HEK293T (cell line): ENCODE data around the gene DPP7.

Experiments used
- CTCF ChIA-PET: fragments of 350-600 bp; formaldehyde crosslinking; extraction: SDS; loops from one replicate; lab custom pipeline; 2021; ENCODE audit warnings: antibody characterized with exemption, inconsistent platforms; lab: Yijun Ruan, JAX
- POLR2A ChIA-PET: fragments of 350-600 bp; formaldehyde crosslinking; extraction: SDS; loops from one replicate; lab custom pipeline; 2020; ENCODE audit warnings: antibody characterized with exemption, inconsistent platforms; lab: Yijun Ruan, JAX
- DNase-seq: peaks from one replicate; pipeline ENCODE4 v3.0.0; 2012; ENCODE audit warnings: mixed read lengths; ENCODE audit errors: extremely low spot score
- ARNT ChIP-seq: fragments of 450-650 bp; IDR thresholded peaks from 2 replicates; pipeline ENCODE4 v1.6.1; 2017; ENCODE audit warnings: mild to moderate bottlenecking
- BHLHE40 ChIP-seq: fragments of 450-650 bp; IDR thresholded peaks from 2 replicates; pipeline ENCODE4 v1.6.1; 2016; ENCODE audit warnings: mild to moderate bottlenecking, moderate library complexity, borderline replicate concordance
- CTBP1 ChIP-seq: fragments of 450-650 bp; IDR thresholded peaks from 2 replicates; pipeline ENCODE4 v1.6.1; 2016; ENCODE audit warnings: borderline replicate concordance
- ELF4 ChIP-seq: fragments of 450-650 bp; IDR thresholded peaks from 2 replicates; pipeline ENCODE4 v1.6.1; 2017; ENCODE audit warnings: antibody characterized with exemption
- FOXA1 ChIP-seq: fragments of 450-650 bp; IDR thresholded peaks from 2 replicates; pipeline ENCODE4 v1.6.1; 2016; ENCODE audit warnings: mild to moderate bottlenecking
- FOXK2 ChIP-seq: fragments of 450-650 bp; IDR thresholded peaks from 2 replicates; pipeline ENCODE4 v1.6.1; 2016; ENCODE audit warnings: mild to moderate bottlenecking
- FOXM1 ChIP-seq: fragments of 450-650 bp; IDR thresholded peaks from 2 replicates; pipeline ENCODE4 v1.6.1; 2017; ENCODE audit warnings: mild to moderate bottlenecking, borderline replicate concordance
- HDGF ChIP-seq: fragments of 450-650 bp; IDR thresholded peaks from 2 replicates; pipeline ENCODE4 v1.6.1; 2017; ENCODE audit warnings: antibody characterized with exemption, borderline replicate concordance
- L3MBTL2 ChIP-seq: fragments of 450-650 bp; conservative IDR thresholded peaks from 2 replicates; pipeline ENCODE4 v1.6.1; 2016; ENCODE audit warnings: mild to moderate bottlenecking
- LEF1 ChIP-seq: fragments of 450-650 bp; IDR thresholded peaks from 2 replicates; pipeline ENCODE4 v1.6.1; 2017; ENCODE audit warnings: mild to moderate bottlenecking, borderline replicate concordance
- NFRKB ChIP-seq: fragments of 450-650 bp; IDR thresholded peaks from 2 replicates; pipeline ENCODE4 v1.6.1; 2016; ENCODE audit warnings: mild to moderate bottlenecking, moderate library complexity
- PKNOX1 ChIP-seq: fragments of 450-650 bp; IDR thresholded peaks from 2 replicates; pipeline ENCODE4 v1.6.1; 2016
- SP1 ChIP-seq: fragments of 450-650 bp; IDR thresholded peaks from 2 replicates; pipeline ENCODE4 v1.6.1; 2017
- SUZ12 ChIP-seq: fragments of 450-650 bp; IDR thresholded peaks from 2 replicates; pipeline ENCODE4 v1.6.1; 2016; ENCODE audit warnings: mild to moderate bottlenecking
- TARDBP ChIP-seq: fragments of 450-650 bp; IDR thresholded peaks from 2 replicates; pipeline ENCODE4 v1.6.1; 2016
- ZNF384 ChIP-seq: fragments of 450-650 bp; IDR thresholded peaks from 2 replicates; pipeline ENCODE4 v1.6.1; 2016

The DPP7 gene

GRCh38 chr9:137160716-137161557, 46.4 kb upstream of the DPP7 start:
- ChIA-PET CTCF (no interaction called here), POLR2A (no interaction called here)

DNA sequence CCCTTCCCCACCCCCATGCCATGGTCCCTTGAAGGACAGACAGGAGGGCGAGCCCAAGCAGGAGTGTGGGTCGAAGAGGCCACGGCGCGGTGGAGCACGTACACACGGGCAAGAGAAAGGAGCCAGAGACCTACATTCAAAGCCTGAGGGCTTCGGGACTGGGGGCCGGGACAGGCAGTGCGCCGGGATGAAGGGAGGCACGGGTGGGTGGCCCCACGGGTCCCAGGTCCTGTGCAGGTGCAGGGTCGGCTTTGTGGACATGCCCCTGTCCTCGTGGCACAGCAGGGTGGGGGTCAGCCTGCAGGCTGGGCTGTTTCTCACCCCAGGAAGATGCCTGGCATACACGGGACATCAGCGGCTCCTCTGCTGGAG, 45.5 kb upstream of the DPP7 start:
- ChIA-PET CTCF (no interaction called here), POLR2A (no interaction called here)
- DNase-seq: no peak
- TF ChIP-seq FOXA1 (no peak), ELF4 (no peak), NFRKB (no peak), SUZ12 (no peak), SP1 (no peak), FOXM1 (no peak), PKNOX1 (no peak), ARNT (no peak), FOXK2 (no peak)

More at GRCh38 chr9:137160716-137161557, 46.4 kb upstream of the DPP7 start:
- no peak for DNase-seq
- TF ChIP-seq NFRKB (no peak), SUZ12 (no peak), FOXM1 (no peak), HDGF (no peak), CTBP1 (no peak), ELF4 (no peak), ZNF384 (no peak), BHLHE40 (no peak), PKNOX1 (no peak), FOXK2 (no peak), SP1 (no peak), LEF1 (no peak), L3MBTL2 (no peak), TARDBP (no peak), ARNT (no peak), FOXA1 (no peak)

GRCh38 chr9:137159105-137160053, 44.8 kb upstream of the DPP7 start:
- TF ChIP-seq ZNF384: no peak
- no peak for TF ChIP-seq SP1
- TF ChIP-seq FOXM1: no peak
- TF ChIP-seq PKNOX1: no peak
- TF ChIP-seq HDGF: no peak
- POLR2A ChIA-PET: interaction anchor here (1.5 kb wide), 1 partner anchor 73 kb away, joined by 3 read pairs; the partner anchor contains the start of gene MAN1B1
- CTCF ChIA-PET: no interaction called here
- DNase-seq: no peak

DNA sequence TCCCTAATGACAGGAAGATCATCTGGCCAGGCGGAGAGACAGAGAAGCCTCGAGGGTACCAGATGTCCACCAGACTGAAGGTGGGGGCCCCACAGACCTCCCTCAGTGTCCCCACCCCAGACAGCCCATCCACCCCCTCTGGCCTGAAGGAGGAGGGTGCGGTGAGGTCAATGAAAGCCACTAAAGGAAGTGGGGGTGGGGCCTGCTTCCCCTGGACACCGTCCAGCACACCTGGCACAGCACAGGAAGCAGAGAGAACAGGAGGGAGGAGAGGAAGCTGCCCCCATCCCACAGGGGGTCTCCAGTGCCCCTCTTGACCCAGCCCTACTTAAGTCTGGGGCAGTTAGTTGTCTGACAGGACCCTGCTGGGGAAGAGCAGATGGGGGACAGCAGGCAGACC, 44.1 kb upstream of the DPP7 start:
- TF ChIP-seq ZNF384 (no peak), L3MBTL2 (no peak), FOXM1 (no peak), NFRKB (no peak), SUZ12 (no peak), TARDBP (no peak), FOXK2 (no peak), BHLHE40 (no peak), SP1 (no peak), ARNT (no peak), HDGF (no peak), FOXA1 (no peak), ELF4 (no peak)
- POLR2A ChIA-PET: interaction anchor here (1.5 to 2.7 kb wide), 2 partner anchors 29 to 72 kb away, joined by 3 to 21 read pairs; partner anchors contain the start of gene MAN1B1
- CTCF ChIA-PET: interaction anchor here (1.0 kb wide), 1 partner anchor 69 kb away, joined by 3 read pairs; the partner anchor contains the start of gene RNF224
- no peak for DNase-seq

DNA sequence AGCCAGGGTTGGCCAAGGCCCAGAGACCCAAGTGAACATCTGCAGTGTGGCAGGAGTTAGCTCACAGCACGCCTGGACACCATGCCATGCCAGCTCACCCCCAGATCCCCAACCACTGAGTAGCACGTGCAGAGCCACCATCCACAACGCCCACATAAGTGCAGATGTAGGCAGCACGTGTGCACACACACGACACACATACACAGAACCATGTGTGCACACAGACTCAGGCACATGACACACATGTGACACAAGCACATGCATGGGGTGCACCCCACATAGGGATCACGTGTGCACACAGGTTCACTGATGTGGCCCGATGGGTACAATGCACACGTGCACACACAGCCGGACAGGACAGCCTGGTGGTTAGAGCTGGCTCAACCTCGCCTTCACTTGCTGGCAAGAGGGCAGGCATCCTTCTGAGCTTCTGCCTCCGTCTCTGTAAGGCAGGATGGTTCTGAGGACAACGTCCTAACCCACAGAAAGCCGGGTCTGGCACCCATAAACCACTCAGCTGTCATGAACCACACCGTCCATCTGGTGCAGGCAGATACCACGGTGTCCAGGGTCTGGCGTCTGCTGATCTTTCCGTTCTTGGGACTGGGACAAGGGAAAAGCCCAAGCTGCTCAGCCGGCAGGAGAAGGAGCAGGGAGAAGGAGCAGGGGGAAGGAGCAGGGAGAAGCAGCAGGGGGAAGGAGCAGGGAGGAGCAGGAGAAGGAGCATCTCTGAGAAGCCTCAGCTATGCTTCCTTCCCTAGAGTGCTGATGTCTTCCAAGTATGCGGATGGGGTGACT, 43.3 kb upstream of the DPP7 start:
- CTCF ChIA-PET: interaction anchor here (1.0 to 1.9 kb wide), 2 partner anchors 10 to 70 kb away, joined by 3 to 5 read pairs; partner anchors contain the start of gene RNF224
- TF ChIP-seq TARDBP (no peak), FOXK2 (no peak), SP1 (no peak), FOXA1 (no peak), ELF4 (no peak), SUZ12 (no peak)
- POLR2A ChIA-PET: interaction anchor here (0.9 to 2.7 kb wide), 3 partner anchors 11 to 310 kb away, joined by 3 to 21 read pairs (median 3); no protein-coding TSS in a partner anchor
- no peak for DNase-seq
